ENCODE results near the gene OGT. TPM values are rescaled to one million over a fixed set of nuclear protein-coding genes. Genes with fewer than 3 reads are reported as not detected.
A peak's percentile ranks its signal among the peaks of the same experiment; 100 is the strongest.

Gene OGT
- total and polyA plus RNA-seq, 2 donors, result 95.0 to 168 TPM

DNA sequence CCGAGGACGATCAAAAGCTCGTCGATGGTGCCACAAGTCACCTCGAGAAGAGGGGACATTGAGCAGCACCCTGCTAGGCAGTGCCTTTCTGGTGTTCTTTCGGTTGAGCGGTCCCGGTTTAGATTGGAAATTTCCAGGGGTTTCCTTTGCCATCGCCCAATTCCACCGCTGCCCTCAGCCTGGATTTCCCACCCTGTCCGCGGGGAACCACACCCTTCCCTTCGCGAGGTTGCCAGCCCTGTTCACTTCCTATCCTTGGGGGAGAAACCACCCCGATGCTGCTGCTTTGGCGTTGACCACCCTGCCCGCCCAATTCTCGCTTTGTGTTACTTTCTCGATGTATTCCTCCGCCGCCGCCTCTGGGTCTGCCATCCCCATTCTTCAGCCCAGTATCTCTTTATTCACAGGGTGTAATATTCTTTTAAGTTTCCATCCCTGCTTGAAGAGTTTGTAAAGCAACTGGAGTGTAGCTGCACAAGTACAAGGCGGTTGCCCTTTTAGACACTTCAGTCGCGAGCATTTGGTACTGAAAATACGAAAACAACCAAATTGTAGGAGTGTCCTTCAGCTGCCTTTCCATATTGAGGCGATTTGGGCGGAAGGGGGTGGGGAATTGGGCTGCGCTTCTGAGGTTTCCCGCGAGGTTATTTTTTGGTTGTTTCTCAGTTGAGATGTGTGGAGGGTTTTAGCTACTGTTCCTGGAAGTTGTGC, 1.1 kb downstream of the OGT start:
- WGBS, result under 1% methylated on average over 31 of the region's 31 CpGs
- no peaks in the 10 kb centered on the region for H3K27me3 ChIP-seq (ENCODE audit: control insufficient read depth in 2 of 2, insufficient read depth in 1 of 2, low read length in 1 of 2)
- peak overlapping the region; percentile 76 to 81 for H3K4me3 ChIP-seq (ENCODE audit: low read length in 2 of 2)
- peaks cover 0 to 8% of the 10 kb centered on the region in 2 donors for H3K4me1 ChIP-seq (ENCODE audit: control insufficient read depth in 2 of 2, insufficient read depth in 2 of 2, low read length in 2 of 2)
- H3K27ac ChIP-seq (ENCODE audit: low read depth in 1 of 2, low read length in 1 of 2), result peak overlapping the region; percentile 93 to 96
- peak in 4 of 9 donors; percentile 16 to 63 (median 30) for DNase-seq (ENCODE audit: low read depth in 6 of 9, low spot score in 9 of 9)
- H3K36me3 ChIP-seq (ENCODE audit: control insufficient read depth in 2 of 2, insufficient read depth in 2 of 2, low read length in 1 of 2), result peaks cover 3 to 10% of the 10 kb centered on the region in 2 donors
- H3K9me3 ChIP-seq (ENCODE audit: control insufficient read depth in 2 of 2, insufficient read depth in 1 of 2, low read length in 1 of 2), result no peaks in the 10 kb centered on the region

DNA sequence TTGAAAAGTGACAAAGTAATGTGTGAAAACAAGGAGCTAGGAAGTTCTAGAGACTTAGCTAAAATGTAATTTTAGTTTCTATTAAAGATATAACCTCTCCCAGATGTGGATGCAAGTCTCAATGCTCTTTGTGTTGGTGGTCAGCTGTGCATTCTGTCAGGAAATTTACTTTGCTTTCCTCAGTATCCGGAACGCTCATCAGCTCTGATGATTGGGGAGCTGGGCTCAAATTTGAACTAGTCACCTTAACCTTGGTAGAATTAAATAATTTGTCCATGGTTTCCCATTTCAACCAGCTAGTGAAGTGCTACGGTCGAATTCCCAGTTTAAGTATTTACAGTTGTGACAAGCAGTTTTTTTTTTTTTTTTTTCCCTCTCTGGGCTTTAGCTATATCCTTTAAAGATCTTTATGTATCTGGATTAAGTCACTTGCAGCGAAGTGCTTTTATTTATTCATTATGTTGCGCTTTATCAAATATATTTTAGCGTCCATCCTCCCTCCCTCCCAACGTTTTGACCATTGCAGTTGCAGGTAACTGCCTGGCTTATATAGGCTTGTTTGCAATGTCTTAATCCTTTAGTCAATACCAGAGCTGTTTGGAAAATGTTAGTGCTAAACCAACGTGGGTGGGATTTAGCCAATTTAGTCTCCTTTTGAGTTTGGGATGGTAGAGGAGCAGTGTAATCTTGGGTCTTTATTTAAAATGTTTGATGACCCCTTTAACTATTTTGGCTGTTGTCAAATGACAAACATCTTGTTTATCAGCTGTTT, 2.1 kb downstream of the OGT start:
- 5% methylated on average over 9 of the region's 9 CpGs for WGBS
- Histone ChIP-seq H3K9me3 (ENCODE audit: control insufficient read depth in 2 of 2, insufficient read depth in 1 of 2, low read length in 1 of 2) (no peaks in the 10 kb centered on the region), H3K27ac (ENCODE audit: low read depth in 1 of 2, low read length in 1 of 2) (no peak overlapping the region), H3K4me3 (ENCODE audit: low read length in 2 of 2) (peak overlapping the region; percentile 76 to 81), H3K36me3 (ENCODE audit: control insufficient read depth in 2 of 2, insufficient read depth in 2 of 2, low read length in 1 of 2) (peaks cover 3 to 16% of the 10 kb centered on the region in 2 donors), H3K4me1 (ENCODE audit: control insufficient read depth in 2 of 2, insufficient read depth in 2 of 2, low read length in 2 of 2) (peaks cover 0 to 8% of the 10 kb centered on the region in 2 donors), H3K27me3 (ENCODE audit: control insufficient read depth in 2 of 2, insufficient read depth in 1 of 2, low read length in 1 of 2) (no peaks in the 10 kb centered on the region)
- no peak for DNase-seq (ENCODE audit: low read depth in 6 of 9, low spot score in 9 of 9)

DNA sequence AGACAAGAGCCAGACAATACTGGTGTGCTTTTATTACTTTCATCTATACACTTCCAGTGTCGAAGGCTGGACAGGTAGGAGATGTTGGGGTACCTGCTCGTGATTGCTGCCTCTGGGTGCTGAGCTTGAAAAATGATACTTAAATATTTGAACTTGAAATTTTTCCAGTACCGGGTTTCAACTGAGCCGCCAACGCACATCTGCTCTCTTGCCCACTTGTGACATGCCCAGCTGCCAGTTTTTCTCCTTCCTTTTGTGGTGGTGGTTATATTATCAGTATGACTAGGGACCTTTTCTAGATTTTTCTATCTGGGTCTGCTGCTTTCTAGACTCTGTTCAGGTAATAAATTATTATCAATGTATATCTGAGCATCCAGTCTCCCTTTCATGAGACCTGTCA, 3.4 kb downstream of the OGT start:
- peak in 1 of 9 donors; percentile 18 for DNase-seq (ENCODE audit: low read depth in 6 of 9, low spot score in 9 of 9)
- no peaks in the 10 kb centered on the region for H3K27me3 ChIP-seq (ENCODE audit: control insufficient read depth in 2 of 2, insufficient read depth in 1 of 2, low read length in 1 of 2)
- H3K36me3 ChIP-seq (ENCODE audit: control insufficient read depth in 2 of 2, insufficient read depth in 2 of 2, low read length in 1 of 2), result peaks cover 3 to 20% of the 10 kb centered on the region in 2 donors
- peaks cover 0 to 3% of the 10 kb centered on the region in 2 donors for H3K4me1 ChIP-seq (ENCODE audit: control insufficient read depth in 2 of 2, insufficient read depth in 2 of 2, low read length in 2 of 2)
- H3K4me3 ChIP-seq (ENCODE audit: low read length in 2 of 2), result peak overlapping the region; percentile 3 to 46
- H3K9me3 ChIP-seq (ENCODE audit: control insufficient read depth in 2 of 2, insufficient read depth in 1 of 2, low read length in 1 of 2), result no peaks in the 10 kb centered on the region
- 3% methylated on average over 5 of the region's 5 CpGs for WGBS
- H3K27ac ChIP-seq (ENCODE audit: low read depth in 1 of 2, low read length in 1 of 2), result peak overlapping the region in 1 of 2 donors; percentile 31

DNA sequence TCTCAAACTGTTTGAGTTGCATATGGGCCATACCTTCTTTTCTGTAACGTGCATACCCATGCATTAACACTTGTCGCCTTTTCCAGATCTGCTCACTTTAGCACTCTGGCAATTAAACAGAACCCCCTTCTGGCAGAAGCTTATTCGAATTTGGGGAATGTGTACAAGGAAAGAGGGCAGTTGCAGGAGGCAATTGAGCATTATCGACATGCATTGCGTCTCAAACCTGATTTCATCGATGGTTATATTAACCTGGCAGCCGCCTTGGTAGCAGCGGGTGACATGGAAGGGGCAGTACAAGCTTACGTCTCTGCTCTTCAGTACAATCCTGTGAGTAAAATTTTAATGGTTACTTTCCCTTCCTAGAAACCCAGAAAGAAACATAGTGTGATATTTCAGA, 4.8 kb downstream of the OGT start:
- H3K9me3 ChIP-seq (ENCODE audit: control insufficient read depth in 2 of 2, insufficient read depth in 1 of 2, low read length in 1 of 2), result no peaks in the 10 kb centered on the region
- H3K4me3 ChIP-seq (ENCODE audit: low read length in 2 of 2), result no peak overlapping the region
- 86% methylated on average over 9 of the region's 9 CpGs for WGBS
- no peak for DNase-seq (ENCODE audit: low read depth in 6 of 9, low spot score in 9 of 9)
- H3K27me3 ChIP-seq (ENCODE audit: control insufficient read depth in 2 of 2, insufficient read depth in 1 of 2, low read length in 1 of 2), result no peaks in the 10 kb centered on the region
- H3K4me1 ChIP-seq (ENCODE audit: control insufficient read depth in 2 of 2, insufficient read depth in 2 of 2, low read length in 2 of 2), result no peaks in the 10 kb centered on the region
- no peak overlapping the region for H3K27ac ChIP-seq (ENCODE audit: low read depth in 1 of 2, low read length in 1 of 2)
- peaks cover 3 to 31% of the 10 kb centered on the region in 2 donors for H3K36me3 ChIP-seq (ENCODE audit: control insufficient read depth in 2 of 2, insufficient read depth in 2 of 2, low read length in 1 of 2)

DNA sequence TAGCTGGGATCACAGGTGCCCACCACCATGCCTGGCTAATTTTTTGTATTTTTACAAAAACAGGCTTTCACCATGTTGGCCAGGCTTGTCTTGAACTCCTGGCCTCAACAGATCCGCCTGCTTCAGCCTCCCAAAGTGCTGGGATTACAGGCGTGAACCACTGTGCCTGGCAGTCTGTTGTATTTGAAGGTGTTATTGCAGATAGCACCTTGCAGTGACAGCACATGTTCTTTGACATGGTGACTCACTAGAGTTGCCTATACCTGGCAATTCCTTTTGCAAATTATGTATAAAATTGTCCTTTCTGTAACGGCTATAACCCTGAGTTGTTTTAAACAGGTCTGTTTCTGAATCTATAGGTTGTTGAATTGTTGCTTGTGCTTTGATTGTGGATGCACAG, 7.9 kb downstream of the OGT start:
- WGBS, result 72% methylated on average over 3 of the region's 3 CpGs
- H3K36me3 ChIP-seq (ENCODE audit: control insufficient read depth in 2 of 2, insufficient read depth in 2 of 2, low read length in 1 of 2), result peaks cover 15 to 57% of the 10 kb centered on the region in 2 donors
- H3K4me1 ChIP-seq (ENCODE audit: control insufficient read depth in 2 of 2, insufficient read depth in 2 of 2, low read length in 2 of 2), result no peaks in the 10 kb centered on the region
- no peaks in the 10 kb centered on the region for H3K27me3 ChIP-seq (ENCODE audit: control insufficient read depth in 2 of 2, insufficient read depth in 1 of 2, low read length in 1 of 2)
- H3K9me3 ChIP-seq (ENCODE audit: control insufficient read depth in 2 of 2, insufficient read depth in 1 of 2, low read length in 1 of 2), result no peaks in the 10 kb centered on the region
- no peak overlapping the region for H3K4me3 ChIP-seq (ENCODE audit: low read length in 2 of 2)
- no peak for DNase-seq (ENCODE audit: low read depth in 6 of 9, low spot score in 9 of 9)
- peak overlapping the region in 1 of 2 donors; percentile 5 for H3K27ac ChIP-seq (ENCODE audit: low read depth in 1 of 2, low read length in 1 of 2)

DNA sequence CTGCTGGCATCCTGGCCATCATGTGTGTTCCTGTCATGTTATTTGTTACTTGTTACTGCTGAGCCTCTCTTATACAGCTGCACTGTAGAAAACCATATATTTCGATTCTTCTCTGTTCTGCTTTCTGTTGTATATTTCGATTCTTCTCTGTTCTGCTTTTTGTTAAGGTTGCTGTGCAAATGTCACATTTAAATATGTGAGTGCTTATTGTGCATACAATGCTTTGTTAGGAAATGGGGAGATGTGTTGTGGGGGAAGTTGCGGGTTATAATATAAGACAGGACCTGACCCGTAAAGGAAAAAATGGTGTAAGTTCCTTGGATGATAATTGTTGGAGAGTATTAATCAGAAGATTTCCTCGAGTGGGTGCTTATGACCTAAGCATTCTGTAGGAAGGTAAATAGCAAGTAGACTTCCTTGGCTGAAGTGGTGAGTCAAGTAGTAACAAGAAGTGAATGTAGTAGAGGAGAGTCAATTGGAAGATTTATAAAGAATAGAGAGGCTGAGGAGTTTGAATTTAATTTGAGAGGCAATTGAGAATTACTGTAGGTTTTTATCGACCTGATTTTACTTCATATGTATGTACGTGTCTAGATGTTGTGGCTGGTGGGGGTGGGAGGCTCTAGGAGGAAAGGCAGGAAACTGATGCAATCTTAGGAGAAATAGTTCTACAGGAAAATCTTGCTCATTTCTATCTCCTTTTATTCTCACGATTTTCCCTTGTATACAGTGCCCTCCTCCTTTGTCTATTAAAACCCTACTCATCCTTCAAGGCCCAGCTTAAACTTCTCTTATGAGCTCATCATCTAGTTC, 8.5 kb downstream of the OGT start:
- 30% methylated on average over 8 of the region's 8 CpGs for WGBS
- no peak for DNase-seq (ENCODE audit: low read depth in 6 of 9, low spot score in 9 of 9)
- Histone ChIP-seq H3K9me3 (ENCODE audit: control insufficient read depth in 2 of 2, insufficient read depth in 1 of 2, low read length in 1 of 2) (no peaks in the 10 kb centered on the region), H3K36me3 (ENCODE audit: control insufficient read depth in 2 of 2, insufficient read depth in 2 of 2, low read length in 1 of 2) (peaks cover 15 to 62% of the 10 kb centered on the region in 2 donors), H3K27me3 (ENCODE audit: control insufficient read depth in 2 of 2, insufficient read depth in 1 of 2, low read length in 1 of 2) (no peaks in the 10 kb centered on the region), H3K27ac (ENCODE audit: low read depth in 1 of 2, low read length in 1 of 2) (no peak overlapping the region), H3K4me3 (ENCODE audit: low read length in 2 of 2) (no peak overlapping the region), H3K4me1 (ENCODE audit: control insufficient read depth in 2 of 2, insufficient read depth in 2 of 2, low read length in 2 of 2) (no peaks in the 10 kb centered on the region)

DNA sequence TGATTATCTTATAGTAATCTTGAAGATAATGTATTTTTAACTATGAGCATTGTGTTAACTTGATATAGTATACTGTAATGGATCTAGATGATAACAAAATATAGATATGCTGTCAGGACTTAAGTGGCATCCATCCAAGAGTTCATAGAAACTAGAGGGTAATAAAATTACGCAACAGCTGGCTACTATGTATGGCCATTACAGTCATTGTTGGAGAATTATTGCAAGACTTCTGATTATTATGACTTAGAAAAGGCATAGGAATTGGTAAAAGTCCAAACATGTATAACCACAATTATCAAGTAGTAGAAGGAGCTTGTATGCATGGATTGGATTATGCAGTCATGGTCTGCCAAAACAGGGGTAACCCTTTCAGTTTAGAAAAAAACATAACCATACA, 9.5 kb downstream of the OGT start:
- Histone ChIP-seq H3K36me3 (ENCODE audit: control insufficient read depth in 2 of 2, insufficient read depth in 2 of 2, low read length in 1 of 2) (peaks cover 22 to 71% of the 10 kb centered on the region in 2 donors), H3K27ac (ENCODE audit: low read depth in 1 of 2, low read length in 1 of 2) (no peak overlapping the region), H3K4me3 (ENCODE audit: low read length in 2 of 2) (no peak overlapping the region), H3K27me3 (ENCODE audit: control insufficient read depth in 2 of 2, insufficient read depth in 1 of 2, low read length in 1 of 2) (no peaks in the 10 kb centered on the region), H3K4me1 (ENCODE audit: control insufficient read depth in 2 of 2, insufficient read depth in 2 of 2, low read length in 2 of 2) (no peaks in the 10 kb centered on the region), H3K9me3 (ENCODE audit: control insufficient read depth in 2 of 2, insufficient read depth in 1 of 2, low read length in 1 of 2) (no peaks in the 10 kb centered on the region)
- DNase-seq (ENCODE audit: low read depth in 6 of 9, low spot score in 9 of 9), result no peak
- WGBS, result 100% methylated on average over 1 of the region's 1 CpG

DNA sequence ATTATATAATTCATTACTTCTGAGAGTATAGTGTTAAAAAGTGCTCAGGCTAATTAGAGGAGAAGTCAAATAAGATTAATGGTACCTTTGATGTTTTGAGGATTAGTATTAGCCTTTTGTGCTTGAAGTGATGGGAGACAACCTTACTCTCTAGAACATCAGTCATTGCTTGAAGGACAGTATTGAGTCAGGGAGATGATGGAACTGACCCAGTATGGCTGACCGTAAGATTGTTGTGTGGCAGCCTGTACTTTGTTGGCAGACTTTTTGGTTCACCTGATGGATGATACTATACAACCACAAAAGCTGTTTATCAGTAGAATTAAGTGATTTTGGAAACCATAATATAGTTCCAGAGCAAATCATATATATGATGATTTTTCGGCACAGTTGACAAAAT, 9.9 kb downstream of the OGT start:
- H3K27ac ChIP-seq (ENCODE audit: low read depth in 1 of 2, low read length in 1 of 2), result no peak overlapping the region
- H3K9me3 ChIP-seq (ENCODE audit: control insufficient read depth in 2 of 2, insufficient read depth in 1 of 2, low read length in 1 of 2), result no peaks in the 10 kb centered on the region
- H3K4me1 ChIP-seq (ENCODE audit: control insufficient read depth in 2 of 2, insufficient read depth in 2 of 2, low read length in 2 of 2), result no peaks in the 10 kb centered on the region
- no peak for DNase-seq (ENCODE audit: low read depth in 6 of 9, low spot score in 9 of 9)
- no peaks in the 10 kb centered on the region for H3K27me3 ChIP-seq (ENCODE audit: control insufficient read depth in 2 of 2, insufficient read depth in 1 of 2, low read length in 1 of 2)
- 97% methylated on average over 2 of the region's 2 CpGs for WGBS
- no peak overlapping the region for H3K4me3 ChIP-seq (ENCODE audit: low read length in 2 of 2)
- peaks cover 23 to 71% of the 10 kb centered on the region in 2 donors for H3K36me3 ChIP-seq (ENCODE audit: control insufficient read depth in 2 of 2, insufficient read depth in 2 of 2, low read length in 1 of 2)

All from thymus (tissue), 11 donors.